22Rv1 (cell line): ENCODE data around the gene OXA1L.

Experiments
- ZFX ChIP-seq: fragments of 450-650 bp; IDR thresholded peaks from 2 replicates; pipeline ENCODE4 v1.6.1; 2017; ENCODE audit warnings: antibody characterized with exemption, borderline replicate concordance
- TF ChIP-seq, protein P1 (sequence below): fragments of 450-650 bp; IDR thresholded peaks from 2 replicates; pipeline ENCODE4 v1.5.1; 2017; ENCODE audit warnings: mild to moderate bottlenecking

- TF ChIP-seq, protein P1, sequence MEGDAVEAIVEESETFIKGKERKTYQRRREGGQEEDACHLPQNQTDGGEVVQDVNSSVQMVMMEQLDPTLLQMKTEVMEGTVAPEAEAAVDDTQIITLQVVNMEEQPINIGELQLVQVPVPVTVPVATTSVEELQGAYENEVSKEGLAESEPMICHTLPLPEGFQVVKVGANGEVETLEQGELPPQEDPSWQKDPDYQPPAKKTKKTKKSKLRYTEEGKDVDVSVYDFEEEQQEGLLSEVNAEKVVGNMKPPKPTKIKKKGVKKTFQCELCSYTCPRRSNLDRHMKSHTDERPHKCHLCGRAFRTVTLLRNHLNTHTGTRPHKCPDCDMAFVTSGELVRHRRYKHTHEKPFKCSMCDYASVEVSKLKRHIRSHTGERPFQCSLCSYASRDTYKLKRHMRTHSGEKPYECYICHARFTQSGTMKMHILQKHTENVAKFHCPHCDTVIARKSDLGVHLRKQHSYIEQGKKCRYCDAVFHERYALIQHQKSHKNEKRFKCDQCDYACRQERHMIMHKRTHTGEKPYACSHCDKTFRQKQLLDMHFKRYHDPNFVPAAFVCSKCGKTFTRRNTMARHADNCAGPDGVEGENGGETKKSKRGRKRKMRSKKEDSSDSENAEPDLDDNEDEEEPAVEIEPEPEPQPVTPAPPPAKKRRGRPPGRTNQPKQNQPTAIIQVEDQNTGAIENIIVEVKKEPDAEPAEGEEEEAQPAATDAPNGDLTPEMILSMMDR: no peak
- no peak for TF ChIP-seq ZFX
Observed at GRCh38 chr14:22798528-22798927, 32.0 kb downstream of the OXA1L start.
